GM18505 (cell line): ENCODE results near the gene SPAAR.

ENCODE experiments used
- ATAC-seq: cut with Tn5 transposase; IDR thresholded peaks from one replicate; pipeline ENCODE4 v1.9.1; 2021; ENCODE audit not compliant: unreplicated experiment
- POLR2A ChIP-seq: IDR thresholded peaks from 4 replicates; pipeline ENCODE4 v1.6.1; 2011; ENCODE audit warnings: borderline replicate concordance; ENCODE audit not compliant: insufficient read depth, insufficient read length; ENCODE audit errors: extremely low read depth

SPAAR gene

DNA sequence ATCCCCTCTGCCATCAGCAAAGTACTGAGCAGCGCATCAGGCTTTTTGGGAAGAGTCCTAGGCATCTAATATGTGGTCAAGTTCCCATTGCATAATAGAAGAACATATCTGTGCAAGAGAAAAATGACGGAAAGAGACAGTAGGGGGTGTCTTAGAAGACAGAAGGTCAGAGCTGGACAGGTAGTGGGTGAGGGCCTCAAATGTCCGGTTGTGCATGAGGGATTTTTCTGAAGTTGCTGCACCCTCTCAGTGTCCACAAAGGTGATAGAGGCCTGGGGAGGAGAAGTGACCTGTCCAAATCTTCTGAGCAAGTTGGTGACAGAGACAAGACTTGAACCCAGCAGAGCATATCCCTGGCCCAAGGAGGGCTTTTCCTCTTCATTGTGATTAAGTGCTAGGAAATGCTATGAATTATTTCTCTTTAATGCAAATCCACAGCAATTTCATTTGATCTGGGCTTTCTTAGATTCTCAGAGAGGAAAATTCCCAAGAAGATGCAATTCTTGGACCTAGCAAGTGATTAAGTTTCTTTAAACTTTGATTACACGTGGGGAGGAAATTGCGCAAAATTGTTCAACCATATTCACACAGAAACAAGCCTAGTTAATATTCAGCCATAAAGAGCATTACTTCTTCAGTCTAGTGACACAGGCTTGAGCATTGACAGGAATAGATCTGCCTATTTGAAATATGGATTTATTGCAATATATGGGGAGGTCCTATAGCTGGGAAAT is 49.0 kb downstream of the SPAAR start, which contains the start of gene OR2S2:
TSS of gene OR2S2 (minus strand) at position 51 of the 734 bp plus-strand sequence. CDS start 56 bp downstream, outside the sequence.
- no peak for TF ChIP-seq POLR2A
- ATAC-seq, result no peak

DNA sequence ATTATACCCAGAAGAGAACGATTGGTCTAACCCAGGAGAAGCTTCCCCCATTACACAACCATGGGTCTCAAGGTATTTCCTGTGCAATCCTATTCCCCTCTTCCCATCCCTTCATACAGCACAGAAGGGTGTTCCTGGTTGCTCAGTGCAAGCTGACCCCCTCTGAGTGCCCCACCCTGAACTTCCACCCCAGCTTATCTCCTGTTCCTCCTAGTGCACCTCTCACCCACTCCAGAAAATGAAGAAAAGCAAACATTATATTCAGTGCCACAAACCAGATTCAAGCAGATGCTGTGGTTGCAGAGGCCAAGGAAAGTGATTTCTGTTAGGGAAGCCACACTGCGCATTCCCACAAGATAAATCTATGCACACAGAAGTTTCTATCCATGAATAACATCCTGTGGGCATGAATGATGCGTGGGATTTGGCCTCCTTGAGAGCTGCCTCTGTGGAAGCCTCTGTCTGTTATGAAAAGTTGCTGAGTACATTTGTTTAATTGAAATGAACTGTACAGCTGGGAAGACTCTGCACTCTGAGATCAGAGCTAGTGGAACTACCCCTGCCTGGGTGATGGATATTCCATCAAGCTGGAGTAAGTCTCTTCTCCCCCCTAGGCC is 50.9 kb downstream of the SPAAR start:
- no peak for ATAC-seq
- no peak for TF ChIP-seq POLR2A
